Ascending aorta (tissue), 2 donors: ENCODE results near the gene TJP3. TPM values are rescaled to one million over a fixed set of nuclear protein-coding genes. Genes with fewer than 3 reads are reported as not detected.
"Not testable (repeated sequence)": the region's sequence is repeated elsewhere in the genome, so short reads cannot be mapped to it uniquely, and the experiment has no call there.

ENCODE experiments used
- DNase-seq, 2 donors: peaks; one replicate each; pipeline ENCODE4 v3.0.0-alpha.2; 2019; ENCODE audit warnings: low spot score in 2 of 2
- H3K27ac ChIP-seq, 2 donors: fragments of 200-600 bp; sonication (generic); one replicate each; pipeline ENCODE4 v1.5.1; 2016 to 2017; ENCODE audit warnings: mild to moderate bottlenecking in 1 of 2
- H3K27me3 ChIP-seq: fragments of 200-600 bp; sonication (generic); one replicate; pipeline ENCODE4 v1.5.1; 2017
- H3K36me3 ChIP-seq, 2 donors: fragments of 200-600 bp; sonication (generic); one replicate each; pipeline ENCODE4 v1.5.1; 2016
- H3K4me1 ChIP-seq, 2 donors: fragments of 200-600 bp; sonication (generic); one replicate each; pipeline ENCODE4 v1.5.1; 2016 to 2017; ENCODE audit warnings: mild to moderate bottlenecking in 1 of 2
- H3K4me3 ChIP-seq, 2 donors: fragments of 200-600 bp; sonication (generic); one replicate each; pipeline ENCODE4 v1.5.1; 2016 to 2017; ENCODE audit warnings: mild to moderate bottlenecking in 1 of 2
- H3K9me3 ChIP-seq, 2 donors: fragments of 200-600 bp; sonication (generic); one replicate each; pipeline ENCODE4 v1.5.1; 2016
- CTCF ChIP-seq, 3 experiments: fragments of 200-600 bp in 2 of 3; fragments of 450-650 bp in 1 of 3; sonication (generic) in 2 of 3; IDR thresholded peaks; one replicate each; pipeline ENCODE4 v1.5.1; 2016 to 2019; ENCODE audit warnings: antibody characterized with exemption in 3 of 3, mild to moderate bottlenecking in 1 of 3, moderate library complexity in 1 of 3
- intact Hi-C: fragments of 100-400 bp; cut with DNase I; formaldehyde crosslinking; loops from one replicate; pipeline ENCODE4 v1.15.1; 2023
- total RNA-seq: library from RNA; depleted of rRNA; stranded (reverse); fragments of >200 nt; gene quantifications from one replicate; pipeline ENCODE4 v1.1.0, GENCODE V29; 2016

Gene TJP3
- total RNA-seq, 1 donor from 2014 or later = 12.6 TPM

GRCh38 chr19:3751236-3751635 is 43.1 kb downstream of the TJP3 start:
- intact Hi-C loops = no loop called here
- Histone ChIP-seq H3K4me1 (no peaks in the 10 kb centered on the region), H3K36me3 (peaks cover 37 to 48% of the 10 kb centered on the region in 2 donors), H3K4me3 (no peak overlapping the region), H3K9me3 (no peaks in the 10 kb centered on the region), H3K27ac (no peak overlapping the region), H3K27me3 (no peaks in the 10 kb centered on the region)
- no peak for DNase-seq
- no peak for TF ChIP-seq CTCF (IDR thresholded peaks at IDR 0.05)

DNA sequence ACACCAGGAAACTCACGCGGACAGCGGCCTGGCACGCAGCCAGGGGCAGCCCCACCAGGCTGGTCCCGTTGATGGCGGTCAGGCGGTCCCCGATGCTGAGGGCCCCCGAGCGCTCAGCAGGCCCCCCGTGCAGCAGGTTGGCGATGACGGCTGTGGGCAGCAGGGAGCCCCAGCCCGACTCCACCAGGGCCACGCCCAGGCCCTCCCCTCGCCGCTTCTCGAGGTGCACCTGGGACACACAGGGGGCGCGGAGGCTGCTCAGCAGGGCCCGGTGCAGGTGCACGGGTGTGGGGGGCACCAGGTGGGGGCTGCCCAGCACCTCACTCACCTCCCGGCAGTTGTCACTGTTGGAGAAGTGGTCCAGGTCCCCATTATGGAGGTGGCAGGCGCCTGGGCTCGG is 44.3 kb downstream of the TJP3 start:
- Histone ChIP-seq H3K27ac (no peak overlapping the region), H3K27me3 (no peaks in the 10 kb centered on the region), H3K9me3 (no peaks in the 10 kb centered on the region), H3K4me1 (no peaks in the 10 kb centered on the region), H3K4me3 (no peak overlapping the region), H3K36me3 (peaks cover 37 to 55% of the 10 kb centered on the region in 2 donors)
- no peak for DNase-seq
- TF ChIP-seq CTCF (IDR thresholded peaks at IDR 0.05) = no peak
- intact Hi-C loops = no loop called here

- TF ChIP-seq CTCF (IDR thresholded peaks at IDR 0.05) = no peak
- peaks cover 37 to 69% of the 10 kb centered on the region in 2 donors for H3K36me3 ChIP-seq
- no peak overlapping the region for H3K4me3 ChIP-seq
- H3K9me3 ChIP-seq = no peaks in the 10 kb centered on the region
- intact Hi-C loops = no loop called here
- DNase-seq = no peak
- no peak overlapping the region for H3K27ac ChIP-seq
- peaks cover 0 to 3% of the 10 kb centered on the region in 2 donors for H3K4me1 ChIP-seq
- H3K27me3 ChIP-seq = no peaks in the 10 kb centered on the region
Measured at GRCh38 chr19:3753631-3754410, 45.6 kb downstream of the TJP3 start.

- peaks cover 9 to 16% of the 10 kb centered on the region in 2 donors for H3K4me1 ChIP-seq
- H3K27me3 ChIP-seq, H3K9me3 ChIP-seq, DNase-seq, intact Hi-C loops, H3K27ac ChIP-seq, H3K4me3 ChIP-seq: not testable (repeated sequence)
- peaks cover 14 to 43% of the 10 kb centered on the region in 2 donors for H3K36me3 ChIP-seq
Measured at GRCh38 chr19:3757705-3758104, 49.5 kb downstream of the TJP3 start.

DNA sequence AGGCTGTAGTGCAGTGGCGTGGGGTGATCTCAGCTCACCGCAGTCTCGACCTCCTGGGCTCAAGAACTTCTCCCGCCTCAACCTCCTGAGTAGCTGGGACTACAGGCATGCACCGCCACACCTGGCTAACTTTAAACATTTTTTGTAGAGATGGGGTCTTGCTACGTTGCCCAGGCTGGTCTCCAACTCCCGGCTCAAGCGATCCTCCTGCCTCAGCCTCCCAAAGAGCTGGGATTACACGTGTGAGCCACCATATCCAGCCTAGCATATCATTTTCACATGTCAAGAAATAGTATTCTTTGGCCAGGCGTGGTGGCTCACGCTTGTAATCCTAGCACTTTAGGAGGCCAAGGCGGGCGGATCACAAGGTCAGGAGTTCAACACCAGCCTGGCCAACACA is 50.1 kb downstream of the TJP3 start:
- H3K27me3 ChIP-seq, DNase-seq, H3K9me3 ChIP-seq, H3K4me3 ChIP-seq, intact Hi-C loops, H3K27ac ChIP-seq: not testable (repeated sequence)
- Histone ChIP-seq H3K36me3 (peaks cover 9 to 37% of the 10 kb centered on the region in 2 donors), H3K4me1 (peaks cover 9 to 20% of the 10 kb centered on the region in 2 donors)

GRCh38 chr19:3759482-3760254 is 51.5 kb downstream of the TJP3 start:
- Histone ChIP-seq H3K4me1 (peaks cover 9 to 22% of the 10 kb centered on the region in 2 donors), H3K27ac (no peak overlapping the region), H3K27me3 (no peaks in the 10 kb centered on the region), H3K36me3 (peaks cover 4 to 28% of the 10 kb centered on the region in 2 donors), H3K4me3 (peak overlapping the region in 1 of 2 donors; percentile 95), H3K9me3 (no peaks in the 10 kb centered on the region)
- no peak for DNase-seq
- intact Hi-C loops = loop anchor here (5.0 kb wide), 4 partner anchors 308 to 1208 kb away; partner anchors contain the start of genes ANKRD24, KDM4B, SIRT6 and ZBTB7A
- TF ChIP-seq CTCF (IDR thresholded peaks at IDR 0.05) = no peak
